Activated CD4-positive, alpha-beta T cell treated with anti-CD3 and anti-CD28 coated beads, Interleukin-2, amount 10 ng/mL, durations not matched to agents 24 days and 14 days (primary cell): ENCODE data around the gene NFE2L3. TPM values are rescaled to one million over a fixed set of nuclear protein-coding genes. Genes with fewer than 3 reads are reported as not detected.

Source experiments
- DNase-seq: peaks from one replicate; pipeline ENCODE4 v3.0.0; 2022
- H3K27ac Mint-ChIP-seq: one replicate; pipeline ENCODE4 v1.8.0; 2022; ENCODE audit warnings: mild to moderate bottlenecking, mixed read lengths
- H3K27me3 Mint-ChIP-seq: one replicate; pipeline ENCODE4 v1.8.0; 2022; ENCODE audit warnings: mixed read lengths
- H3K36me3 Mint-ChIP-seq: one replicate; pipeline ENCODE4 v1.8.0; 2022; ENCODE audit warnings: low read depth, mild to moderate bottlenecking, mixed read lengths
- H3K4me1 Mint-ChIP-seq: one replicate; pipeline ENCODE4 v1.8.0; 2021; ENCODE audit warnings: mixed read lengths
- H3K4me3 Mint-ChIP-seq: one replicate; pipeline ENCODE4 v1.8.0; 2022; ENCODE audit warnings: mild to moderate bottlenecking, moderate library complexity, mixed read lengths
- H3K9me3 Mint-ChIP-seq: one replicate; pipeline ENCODE4 v1.8.0; 2021; ENCODE audit warnings: mixed read lengths
- intact Hi-C: fragments of 100-400 bp; cut with micrococcal nuclease; formaldehyde crosslinking; loops from one replicate; pipeline ENCODE4 v1.15.1; 2023
- total RNA-seq: library from RNA; stranded (reverse); gene quantifications from 2 replicates; pipeline ENCODE4 v1.2.3, GENCODE V29; 2022

Gene NFE2L3
- total RNA-seq, 1 donor from 2014 or later, result 67.8 TPM

GRCh38 chr7:26224359-26224758, 72.4 kb downstream of the NFE2L3 start:
- H3K9me3 Mint-ChIP-seq, result no peaks in the 10 kb centered on the region
- no peaks in the 10 kb centered on the region for H3K4me1 Mint-ChIP-seq
- H3K27ac Mint-ChIP-seq, result no peak overlapping the region
- H3K27me3 Mint-ChIP-seq, result peaks cover 31% of the 10 kb centered on the region
- no peaks in the 10 kb centered on the region for H3K36me3 Mint-ChIP-seq
- DNase-seq, result no peak
- no peak overlapping the region for H3K4me3 Mint-ChIP-seq
- intact Hi-C loops, result no loop called here

GRCh38 chr7:26227987-26228386, 76.0 kb downstream of the NFE2L3 start:
- DNase-seq, result no peak
- H3K4me1 Mint-ChIP-seq, result no peaks in the 10 kb centered on the region
- H3K36me3 Mint-ChIP-seq, result no peaks in the 10 kb centered on the region
- intact Hi-C loops, result no loop called here
- peaks cover 36% of the 10 kb centered on the region for H3K27me3 Mint-ChIP-seq
- H3K9me3 Mint-ChIP-seq, result no peaks in the 10 kb centered on the region
- no peak overlapping the region for H3K4me3 Mint-ChIP-seq
- no peak overlapping the region for H3K27ac Mint-ChIP-seq

- no peaks in the 10 kb centered on the region for H3K9me3 Mint-ChIP-seq
- no peak for DNase-seq
- no peaks in the 10 kb centered on the region for H3K36me3 Mint-ChIP-seq
- no peak overlapping the region for H3K27ac Mint-ChIP-seq
- peaks cover 17% of the 10 kb centered on the region for H3K27me3 Mint-ChIP-seq
- intact Hi-C loops, result no loop called here
- H3K4me1 Mint-ChIP-seq, result no peaks in the 10 kb centered on the region
- H3K4me3 Mint-ChIP-seq, result no peak overlapping the region
These were observed 82.0 kb downstream of the NFE2L3 start for GRCh38 chr7:26233902-26234511.

Other genes starting within 250 kb of the NFE2L3 start
- gene HNRNPA2B1, start 48.5 kb downstream of the NFE2L3 start, total RNA-seq, result 862 and 873 TPM in 2 replicates
- 307 and 313 TPM in 2 replicates for gene CBX3, start 49.5 kb downstream of the NFE2L3 start, total RNA-seq
- gene SNX10, start 139.7 kb downstream of the NFE2L3 start, total RNA-seq, result 40.1 and 42.1 TPM in 2 replicates